ENCODE results near the gene CXCR4. TPM values are rescaled to one million over a fixed set of nuclear protein-coding genes. Genes with fewer than 3 reads are reported as not detected.

Gene CXCR4
- total and polyA plus RNA-seq, 2 donors (not counting 1 experiment from before 2014, with no cell fraction given) = 1,832 to 2,119 TPM

- no peaks in the 10 kb centered on the region for H3K9me3 ChIP-seq (ENCODE audit: control extremely low read depth in 1 of 3, control insufficient read depth in 2 of 3, insufficient read depth in 1 of 3, low read length in 2 of 3)
- peak overlapping the region; percentile 16 for H3K9ac ChIP-seq (ENCODE audit: low read length)
- H3K79me2 ChIP-seq (ENCODE audit: control insufficient read depth, insufficient read depth, low read length) = peaks cover 34% of the 10 kb centered on the region
- H3K27me3 ChIP-seq (replicated peaks in 1 of 4; ENCODE audit: control extremely low read depth in 1 of 4, control insufficient read depth in 3 of 4, insufficient read depth in 4 of 4, low read length in 3 of 4) = no peaks in the 10 kb centered on the region
- no peaks in the 10 kb centered on the region for H3K36me3 ChIP-seq (replicated peaks in 1 of 2; ENCODE audit: control extremely low read depth in 1 of 2, control insufficient read depth in 1 of 2, extremely low read depth in 1 of 2, insufficient read depth in 2 of 2, low read length in 1 of 2)
- intact Hi-C loops (cut with micrococcal nuclease) = loop anchor here (10.0 kb wide), 1 partner anchor 1861 kb away; no protein-coding TSS in a partner anchor
- H3K4me1 ChIP-seq (ENCODE audit: control insufficient read depth in 2 of 2, insufficient read depth in 2 of 2, low read length in 2 of 2) = peaks cover 91 to 92% of the 10 kb centered on the region in 2 donors
- CTCF ChIA-PET = interaction anchor here (0.9 to 5.4 kb wide), 16 partner anchors 10 to 258 kb away, joined by 3 to 37 read pairs (median 4); no protein-coding TSS in a partner anchor
- H3K4me2 ChIP-seq (replicated peaks; ENCODE audit: low read depth, low read length, poor library complexity, severe bottlenecking) = peak overlapping the region; percentile 71
- Mint-ChIP-seq H3K9me3 (ENCODE audit: insufficient read depth) (no peaks in the 10 kb centered on the region), H3K27ac (peak overlapping the region; percentile 89), H3K4me1 (peaks cover 95% of the 10 kb centered on the region), H3K4me3 (peak overlapping the region; percentile 73), H3K27me3 (no peaks in the 10 kb centered on the region)
- no peak overlapping the region for H2AFZ ChIP-seq (ENCODE audit: insufficient read depth, low read depth, low read length, poor library complexity, severe bottlenecking)
- H3K27ac ChIP-seq (ENCODE audit: low read length in 2 of 2) = peak overlapping the region; percentile 98 to 99
- DNase-seq (peak; percentile 55), ATAC-seq (ENCODE audit: low read depth) (peak; percentile 21)
- POLR2A ChIA-PET = interaction anchor here (0.7 to 15.5 kb wide), 13 partner anchors 8 to 258 kb away, joined by 3 to 405 read pairs (median 8); partner anchors contain the start of gene CXCR4
- 60% methylated on average over 11 of the region's 12 CpGs for WGBS (ENCODE audit: insufficient coverage)
- no peaks in the 10 kb centered on the region for H4K20me1 ChIP-seq (ENCODE audit: control insufficient read depth, insufficient read depth, low read length, poor library complexity, severe bottlenecking)
- no peak for TF ChIP-seq EZH2 (IDR thresholded peaks at IDR 0.05; ENCODE audit: borderline replicate concordance, insufficient read depth, low read depth, low read length, poor library complexity, severe bottlenecking)
- no peak for TF ChIP-seq CTCF (IDR thresholded peaks at IDR 0.05)
- H3K4me3 ChIP-seq (ENCODE audit: control extremely low read depth in 1 of 5, extremely low read depth in 1 of 5, insufficient read depth in 1 of 5, low read depth in 2 of 5, low read length in 4 of 5) = peak overlapping the region in 3 of 5 experiments; percentile 6 to 30 (median 6)
These were observed 8.1 kb upstream of the CXCR4 start for GRCh38 chr2:136126021-136126420.

- intact Hi-C loops (cut with micrococcal nuclease) = loop anchor here (10.0 kb wide), 1 partner anchor 1860 kb away; no protein-coding TSS in a partner anchor
- H3K27me3 ChIP-seq (replicated peaks in 1 of 4; ENCODE audit: control extremely low read depth in 1 of 4, control insufficient read depth in 3 of 4, insufficient read depth in 4 of 4, low read length in 3 of 4) = no peaks in the 10 kb centered on the region
- H3K4me3 ChIP-seq (ENCODE audit: control extremely low read depth in 1 of 5, extremely low read depth in 1 of 5, insufficient read depth in 1 of 5, low read depth in 2 of 5, low read length in 4 of 5) = peak overlapping the region in 4 of 5 experiments; percentile 0 to 43 (median 7)
- H4K20me1 ChIP-seq (ENCODE audit: control insufficient read depth, insufficient read depth, low read length, poor library complexity, severe bottlenecking) = no peaks in the 10 kb centered on the region
- DNase-seq (peak; percentile 42), ATAC-seq (ENCODE audit: low read depth) (no peak)
- H3K36me3 ChIP-seq (replicated peaks in 1 of 2; ENCODE audit: control extremely low read depth in 1 of 2, control insufficient read depth in 1 of 2, extremely low read depth in 1 of 2, insufficient read depth in 2 of 2, low read length in 1 of 2) = no peaks in the 10 kb centered on the region
- no peaks in the 10 kb centered on the region for H3K9me3 ChIP-seq (ENCODE audit: control extremely low read depth in 1 of 3, control insufficient read depth in 2 of 3, insufficient read depth in 1 of 3, low read length in 2 of 3)
- H3K79me2 ChIP-seq (ENCODE audit: control insufficient read depth, insufficient read depth, low read length) = peaks cover 27% of the 10 kb centered on the region
- Mint-ChIP-seq H3K4me1 (peaks cover 94% of the 10 kb centered on the region), H3K9me3 (ENCODE audit: insufficient read depth) (no peaks in the 10 kb centered on the region), H3K27ac (peak overlapping the region; percentile 89), H3K27me3 (no peaks in the 10 kb centered on the region), H3K4me3 (peak overlapping the region; percentile 73)
- ChIA-PET POLR2A (interaction anchor here (0.7 to 15.5 kb wide), 15 partner anchors 9 to 259 kb away, joined by 3 to 405 read pairs (median 4); partner anchors contain the start of gene CXCR4), CTCF (interaction anchor here (0.9 to 5.4 kb wide), 17 partner anchors 10 to 259 kb away, joined by 3 to 37 read pairs (median 4); no protein-coding TSS in a partner anchor)
- 15% methylated on average over 5 of the region's 6 CpGs for WGBS (ENCODE audit: insufficient coverage)
- no peak for TF ChIP-seq CTCF (IDR thresholded peaks at IDR 0.05)
- TF ChIP-seq EZH2 (IDR thresholded peaks at IDR 0.05; ENCODE audit: borderline replicate concordance, insufficient read depth, low read depth, low read length, poor library complexity, severe bottlenecking) = no peak
- H3K4me2 ChIP-seq (replicated peaks; ENCODE audit: low read depth, low read length, poor library complexity, severe bottlenecking) = peak overlapping the region; percentile 71
- H3K4me1 ChIP-seq (ENCODE audit: control insufficient read depth in 2 of 2, insufficient read depth in 2 of 2, low read length in 2 of 2) = peaks cover 85 to 88% of the 10 kb centered on the region in 2 donors
- peak overlapping the region; percentile 98 to 99 for H3K27ac ChIP-seq (ENCODE audit: low read length in 2 of 2)
- H2AFZ ChIP-seq (ENCODE audit: insufficient read depth, low read depth, low read length, poor library complexity, severe bottlenecking) = peak overlapping the region; percentile 34
- H3K9ac ChIP-seq (ENCODE audit: low read length) = peak overlapping the region; percentile 16
These were observed 7.3 kb upstream of the CXCR4 start for GRCh38 chr2:136125236-136125635.
